Osteoblast (primary cell): Measurements from ENCODE around the gene AGO1. TPM values are rescaled to one million over a fixed set of nuclear protein-coding genes. Genes with fewer than 3 reads are reported as not detected.

Experiments used
- DNase-seq: peaks from one replicate; pipeline ENCODE4 v3.0.0; 2011; ENCODE audit warnings: low spot score, mixed read lengths; ENCODE audit not compliant: insufficient read length; ENCODE audit errors: missing footprints
- H2AFZ ChIP-seq: 2 replicates; pipeline ENCODE4 v1.6.0; 2011; ENCODE audit warnings: mild to moderate bottlenecking, low read length
- H3K27ac ChIP-seq: 2 replicates; pipeline ENCODE4 v1.5.1; 2011; ENCODE audit warnings: mild to moderate bottlenecking, low read depth, low read length, moderate library complexity
- H3K27me3 ChIP-seq: 2 replicates; pipeline ENCODE4 v1.6.0; 2012; ENCODE audit warnings: mild to moderate bottlenecking, control low read depth, inconsistent platforms, low read length, moderate library complexity; ENCODE audit not compliant: insufficient read depth
- H3K36me3 ChIP-seq: 2 replicates; pipeline ENCODE4 v1.5.1; 2011; ENCODE audit warnings: mild to moderate bottlenecking, low read length, control low read depth, moderate library complexity; ENCODE audit not compliant: insufficient read depth
- H3K4me1 ChIP-seq: 2 replicates; pipeline ENCODE4 v1.5.1; 2011; ENCODE audit warnings: mild to moderate bottlenecking, low read length, control low read depth, moderate library complexity; ENCODE audit not compliant: insufficient read depth
- H3K4me2 ChIP-seq: 2 replicates; pipeline ENCODE4 v1.6.0; 2011; ENCODE audit warnings: mild to moderate bottlenecking, low read length; ENCODE audit not compliant: insufficient read depth
- H3K4me3 ChIP-seq: fragments of 200-600 bp; sonication (generic); 3 replicates; pipeline ENCODE4 v1.5.1; 2012; ENCODE audit warnings: mild to moderate bottlenecking, low read length, inconsistent platforms; ENCODE audit not compliant: insufficient read depth
- H3K79me2 ChIP-seq: 2 replicates; pipeline ENCODE4 v1.6.0; 2012; ENCODE audit warnings: mild to moderate bottlenecking, low read length, control low read depth, inconsistent platforms; ENCODE audit not compliant: insufficient read depth
- H3K9me3 ChIP-seq: 2 replicates; pipeline ENCODE4 v1.5.1; 2011; ENCODE audit warnings: low read depth, low read length, control low read depth
- H4K20me1 ChIP-seq: 2 replicates; pipeline ENCODE4 v1.6.0; 2012; ENCODE audit warnings: mild to moderate bottlenecking, low read length, control low read depth; ENCODE audit not compliant: insufficient read depth
- total RNA-seq: library from RNA; depleted of rRNA; stranded (reverse); fragments of >200 nt; gene quantifications from 2 replicates; pipeline ENCODE4 v1.2.3, GENCODE V29; 2012
- TF ChIP-seq, protein P1 (sequence below): IDR thresholded peaks from 2 replicates; pipeline ENCODE4 v1.5.1; 2011; ENCODE audit warnings: mild to moderate bottlenecking, low read depth, low read length, moderate library complexity; ENCODE audit errors: extremely low read depth

The AGO1 gene
- total RNA-seq, 1 donor = 20.6 TPM

DNA sequence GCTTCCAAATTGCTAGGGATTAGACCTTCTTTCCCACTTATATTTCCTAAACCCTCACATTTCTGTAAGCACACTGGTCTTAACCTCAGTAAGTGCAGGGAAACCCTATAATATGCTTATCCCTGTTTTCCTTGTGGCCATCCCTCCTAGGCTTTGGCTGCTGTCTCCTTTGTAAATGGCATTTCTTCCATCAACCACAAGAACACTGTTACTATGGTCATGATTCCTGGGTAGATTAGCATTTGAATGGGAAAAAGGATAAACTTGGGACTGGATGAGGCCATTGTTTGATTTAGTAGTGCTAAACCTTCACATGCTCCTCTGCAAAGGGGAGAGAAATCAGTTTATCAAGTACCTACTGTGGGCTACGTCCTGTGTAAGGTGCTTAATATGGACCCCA is 31.7 kb downstream of the AGO1 start:
- H4K20me1 ChIP-seq = no peaks in the 10 kb centered on the region
- H3K36me3 ChIP-seq = peaks cover 58% of the 10 kb centered on the region
- H2AFZ ChIP-seq = no peak overlapping the region
- no peaks in the 10 kb centered on the region for H3K9me3 ChIP-seq
- H3K4me1 ChIP-seq = no peaks in the 10 kb centered on the region
- DNase-seq = no peak
- no peaks in the 10 kb centered on the region for H3K79me2 ChIP-seq
- no peaks in the 10 kb centered on the region for H3K27me3 ChIP-seq
- H3K4me2 ChIP-seq = no peak overlapping the region
- H3K27ac ChIP-seq = no peak overlapping the region
- no peak overlapping the region for H3K4me3 ChIP-seq
- TF ChIP-seq, protein P1, sequence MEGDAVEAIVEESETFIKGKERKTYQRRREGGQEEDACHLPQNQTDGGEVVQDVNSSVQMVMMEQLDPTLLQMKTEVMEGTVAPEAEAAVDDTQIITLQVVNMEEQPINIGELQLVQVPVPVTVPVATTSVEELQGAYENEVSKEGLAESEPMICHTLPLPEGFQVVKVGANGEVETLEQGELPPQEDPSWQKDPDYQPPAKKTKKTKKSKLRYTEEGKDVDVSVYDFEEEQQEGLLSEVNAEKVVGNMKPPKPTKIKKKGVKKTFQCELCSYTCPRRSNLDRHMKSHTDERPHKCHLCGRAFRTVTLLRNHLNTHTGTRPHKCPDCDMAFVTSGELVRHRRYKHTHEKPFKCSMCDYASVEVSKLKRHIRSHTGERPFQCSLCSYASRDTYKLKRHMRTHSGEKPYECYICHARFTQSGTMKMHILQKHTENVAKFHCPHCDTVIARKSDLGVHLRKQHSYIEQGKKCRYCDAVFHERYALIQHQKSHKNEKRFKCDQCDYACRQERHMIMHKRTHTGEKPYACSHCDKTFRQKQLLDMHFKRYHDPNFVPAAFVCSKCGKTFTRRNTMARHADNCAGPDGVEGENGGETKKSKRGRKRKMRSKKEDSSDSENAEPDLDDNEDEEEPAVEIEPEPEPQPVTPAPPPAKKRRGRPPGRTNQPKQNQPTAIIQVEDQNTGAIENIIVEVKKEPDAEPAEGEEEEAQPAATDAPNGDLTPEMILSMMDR = no peak

DNA sequence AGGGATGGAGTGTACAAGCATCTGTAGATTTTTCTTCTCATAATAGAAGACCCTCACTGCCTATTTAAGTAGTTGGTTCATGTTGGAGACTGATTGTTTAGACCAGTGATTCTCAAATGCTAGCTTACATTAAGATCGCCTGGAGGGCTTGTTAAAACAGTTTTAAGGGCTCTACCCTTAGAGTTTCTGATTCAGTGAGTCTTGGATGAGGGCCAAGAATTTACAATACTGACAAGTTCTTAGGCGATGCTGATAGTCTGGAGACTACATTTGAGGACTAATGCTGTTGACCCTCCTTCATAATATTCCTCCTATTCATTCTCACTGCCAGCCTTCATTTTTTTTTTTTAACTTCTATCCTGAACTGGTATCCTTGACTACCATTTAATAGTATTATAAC is 32.7 kb downstream of the AGO1 start:
- DNase-seq = no peak
- Histone ChIP-seq H3K79me2 (no peaks in the 10 kb centered on the region), H2AFZ (no peak overlapping the region), H3K27ac (no peak overlapping the region), H3K9me3 (no peaks in the 10 kb centered on the region), H3K36me3 (peaks cover 65% of the 10 kb centered on the region), H3K4me1 (no peaks in the 10 kb centered on the region), H3K4me3 (no peak overlapping the region), H4K20me1 (no peaks in the 10 kb centered on the region), H3K27me3 (no peaks in the 10 kb centered on the region), H3K4me2 (no peak overlapping the region)
- TF ChIP-seq, protein P1 = no peak

DNA sequence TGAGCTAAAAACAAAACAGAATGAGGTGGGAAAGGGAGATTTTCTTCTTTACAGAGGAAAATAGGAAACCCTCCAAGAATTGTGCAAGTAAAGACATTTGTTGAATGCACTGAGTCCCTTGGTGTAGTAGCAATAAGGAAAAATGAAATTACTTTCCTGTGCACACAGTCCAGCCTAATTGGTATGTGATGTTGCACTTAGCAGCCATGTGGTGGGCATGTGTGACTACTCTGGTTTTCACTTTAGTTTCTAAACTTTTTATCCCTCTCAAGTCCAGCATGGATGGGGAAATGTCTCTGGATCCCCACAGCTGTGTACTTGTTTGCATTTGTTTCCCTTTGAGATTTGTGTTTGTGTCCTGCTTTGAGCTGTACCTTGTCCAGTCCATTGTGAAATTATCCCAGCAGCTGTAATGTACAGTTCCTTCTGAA is 40.8 kb downstream of the AGO1 start:
- Histone ChIP-seq H3K4me2 (no peak overlapping the region), H3K36me3 (peaks cover 25% of the 10 kb centered on the region), H3K79me2 (no peaks in the 10 kb centered on the region), H3K27ac (no peak overlapping the region), H4K20me1 (no peaks in the 10 kb centered on the region), H3K9me3 (no peaks in the 10 kb centered on the region), H3K27me3 (no peaks in the 10 kb centered on the region), H2AFZ (no peak overlapping the region), H3K4me3 (no peak overlapping the region), H3K4me1 (no peaks in the 10 kb centered on the region)
- DNase-seq = no peak
- TF ChIP-seq, protein P1 = no peak

DNA sequence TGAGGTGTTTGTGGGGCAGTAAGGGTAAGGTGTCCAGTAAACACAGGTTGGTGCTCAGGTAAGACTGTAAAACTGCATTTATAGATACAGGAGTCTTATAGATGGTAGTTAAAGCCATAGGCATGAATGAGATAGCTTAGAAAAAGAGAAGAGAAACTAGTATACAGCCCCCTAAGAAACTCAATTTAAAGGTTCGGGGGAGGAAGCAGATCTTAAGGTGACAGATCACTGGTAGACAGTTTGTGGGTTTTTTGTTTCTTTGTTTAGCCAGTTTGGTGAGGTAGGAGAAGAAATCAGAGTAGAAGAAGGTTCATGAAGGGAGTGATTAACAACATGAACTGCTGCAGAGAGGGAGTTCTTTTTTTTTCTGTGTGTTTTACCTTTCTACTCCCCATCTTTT is 41.8 kb downstream of the AGO1 start:
- Histone ChIP-seq H3K27me3 (no peaks in the 10 kb centered on the region), H3K79me2 (no peaks in the 10 kb centered on the region), H2AFZ (no peak overlapping the region), H4K20me1 (no peaks in the 10 kb centered on the region), H3K36me3 (peaks cover 14% of the 10 kb centered on the region), H3K4me2 (no peak overlapping the region), H3K4me3 (no peak overlapping the region), H3K4me1 (peaks cover 1% of the 10 kb centered on the region), H3K9me3 (no peaks in the 10 kb centered on the region), H3K27ac (no peak overlapping the region)
- no peak for DNase-seq
- TF ChIP-seq, protein P1 = no peak
